GM12891 (cell line): ENCODE data around the gene HUNK.

Experiments used
- POLR2A ChIP-seq: IDR thresholded peaks from 2 replicates; pipeline ENCODE4 v1.6.1; 2011; ENCODE audit warnings: low read depth, low read length, control low read depth
- POLR2AphosphoS5 ChIP-seq: IDR thresholded peaks from 2 replicates; pipeline ENCODE4 v1.6.1; 2011; ENCODE audit warnings: low read depth, low read length, control low read depth
- TAF1 ChIP-seq: IDR thresholded peaks from 2 replicates; pipeline ENCODE4 v1.6.1; 2011; ENCODE audit warnings: low read depth, low read length, control low read depth

- no peak for TF ChIP-seq POLR2A
- no peak for TF ChIP-seq POLR2AphosphoS5
- no peak for TF ChIP-seq TAF1
Measured at GRCh38 chr21:31888936-31889371, 16.1 kb downstream of the HUNK start.
